ENCODE measurements around the gene GNB1. TPM values are rescaled to one million over a fixed set of nuclear protein-coding genes. Genes with fewer than 3 reads are reported as not detected.
A peak's percentile ranks its signal among the peaks of the same experiment; 100 is the strongest.
"Not testable (repeated sequence)": the region's sequence is repeated elsewhere in the genome, so short reads cannot be mapped to it uniquely, and the experiment has no call there.

The GNB1 gene
- total RNA-seq = 182 TPM
- long read RNA-seq, transcript GNB1-209 (11 exons, 3,145 nt) = minor isoform, 24 of 191 reads
- long read RNA-seq, transcript GNB1-201 (12 exons, 3,132 nt) = major isoform, 125 of 191 reads
- long read RNA-seq, partial matches to known transcripts = 16 of 191 reads
- long read RNA-seq, other reads (novel, unspliced or antisense) = 26 of 191 reads

DNA sequence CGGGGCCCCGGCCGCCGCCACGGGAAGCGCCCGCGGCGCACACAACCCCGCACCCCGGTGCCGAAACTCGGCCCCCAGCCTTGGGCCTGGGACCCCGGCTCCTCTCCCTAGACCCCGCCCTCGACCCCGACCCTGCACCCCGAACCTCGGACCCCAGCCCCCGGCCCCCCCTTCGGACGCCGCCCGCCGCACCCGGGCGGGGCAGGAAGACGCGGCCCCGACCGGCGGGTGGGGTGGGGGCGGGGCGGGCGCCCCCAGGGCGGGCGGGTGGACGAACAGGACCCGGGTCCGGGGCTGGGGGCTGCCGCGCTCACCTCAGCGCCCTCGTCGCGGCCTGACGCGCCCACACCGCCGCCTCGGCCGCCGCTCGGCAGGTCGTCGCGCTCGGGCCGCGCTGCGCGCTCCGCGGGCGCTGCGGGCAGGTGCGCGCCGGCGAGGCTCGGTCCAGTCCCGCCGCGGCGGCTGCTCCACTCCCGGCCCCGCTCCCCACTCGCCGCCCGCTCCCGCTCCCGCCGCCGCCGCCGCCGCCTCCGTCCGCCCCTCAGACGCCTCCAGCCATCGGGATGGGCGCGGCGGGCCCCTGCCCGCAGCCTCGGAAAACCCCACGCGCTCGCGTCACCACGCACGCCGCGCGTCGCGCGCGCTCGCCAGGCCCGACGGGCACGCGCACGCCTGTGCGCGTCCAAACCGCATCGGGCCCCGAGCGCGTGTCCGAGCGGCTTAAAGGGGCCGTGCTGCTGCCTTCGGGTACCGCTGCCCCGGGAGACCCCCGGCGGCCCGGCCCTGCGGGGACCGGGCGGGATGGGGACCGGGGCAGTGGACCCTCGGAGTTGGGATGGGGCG lies at the start of gene GNB1:
Gene GNB1 (minus strand): TSS at position 582 of the 843 bp plus-strand sequence. CDS start 65,634 bp downstream, outside the sequence.
- intact Hi-C loops (cut with DNase I) = loop anchor here (2.0 kb wide), 2 partner anchors 32 to 112 kb away; partner anchors contain the start of gene NADK
- ATAC-seq (peak; percentile 89), DNase-seq (ENCODE audit: missing footprints) (peak; percentile 95)

DNA sequence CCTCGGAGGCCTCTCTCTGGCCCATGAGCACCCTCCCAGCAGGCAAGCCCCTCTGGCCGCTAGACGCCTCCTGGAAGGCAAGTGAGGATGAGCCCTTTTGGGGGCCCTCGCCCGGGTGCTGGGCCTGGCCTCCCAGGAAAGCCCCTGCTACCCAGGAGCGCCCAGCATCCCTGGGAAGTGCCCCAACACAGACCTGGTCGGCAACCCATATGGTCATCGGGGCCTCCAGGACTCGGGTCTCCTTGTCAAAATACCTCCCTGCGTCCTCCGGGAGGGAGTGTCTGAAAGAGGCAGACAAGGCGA lies 49.2 kb upstream of the GNB1 start:
- no peak for ATAC-seq
- intact Hi-C loops (cut with DNase I) = no loop called here
- no peak for DNase-seq (ENCODE audit: missing footprints)

DNA sequence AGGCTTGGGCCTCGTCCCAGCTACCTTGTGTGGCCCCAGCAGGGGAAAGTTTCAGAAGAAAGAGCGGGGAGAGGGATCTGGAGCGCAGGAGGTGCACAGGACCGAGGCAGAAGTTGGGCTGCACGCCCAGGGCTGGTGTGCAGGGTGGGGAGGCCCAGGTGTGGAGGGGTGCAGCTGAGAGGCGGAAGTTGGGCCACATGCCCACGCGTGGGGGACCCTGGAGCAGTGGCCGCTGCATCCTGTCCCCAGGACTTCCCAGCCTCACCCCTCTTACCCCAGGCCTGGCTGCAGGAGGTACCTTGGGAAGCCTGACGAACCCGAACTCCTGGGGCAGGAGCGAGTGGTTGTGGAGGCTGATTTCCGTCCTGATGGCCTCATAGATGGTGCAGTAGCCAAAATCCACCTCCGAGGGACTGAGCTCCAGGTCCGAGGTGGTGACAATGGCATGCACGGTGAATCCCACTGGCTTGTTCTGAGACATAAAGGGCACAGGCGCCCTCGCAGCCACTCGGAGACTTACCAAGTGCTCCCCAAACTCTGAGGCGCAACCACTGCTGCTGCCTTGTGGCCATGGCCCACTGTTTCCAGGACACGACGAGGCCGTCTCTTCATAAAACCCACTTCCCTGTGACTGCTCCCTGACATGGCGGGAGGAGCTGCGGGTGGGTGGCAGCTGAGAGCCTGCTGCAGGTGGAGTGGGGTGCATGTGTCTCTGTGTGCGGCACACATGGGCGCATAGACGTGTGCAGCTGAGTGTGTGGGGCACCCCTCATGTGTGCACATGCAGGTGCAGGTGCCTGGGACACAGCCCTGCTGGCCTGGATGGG lies 48.6 kb upstream of the GNB1 start:
- ATAC-seq = no peak
- intact Hi-C loops (cut with DNase I) = no loop called here
- DNase-seq (ENCODE audit: missing footprints) = peak; percentile 66

DNA sequence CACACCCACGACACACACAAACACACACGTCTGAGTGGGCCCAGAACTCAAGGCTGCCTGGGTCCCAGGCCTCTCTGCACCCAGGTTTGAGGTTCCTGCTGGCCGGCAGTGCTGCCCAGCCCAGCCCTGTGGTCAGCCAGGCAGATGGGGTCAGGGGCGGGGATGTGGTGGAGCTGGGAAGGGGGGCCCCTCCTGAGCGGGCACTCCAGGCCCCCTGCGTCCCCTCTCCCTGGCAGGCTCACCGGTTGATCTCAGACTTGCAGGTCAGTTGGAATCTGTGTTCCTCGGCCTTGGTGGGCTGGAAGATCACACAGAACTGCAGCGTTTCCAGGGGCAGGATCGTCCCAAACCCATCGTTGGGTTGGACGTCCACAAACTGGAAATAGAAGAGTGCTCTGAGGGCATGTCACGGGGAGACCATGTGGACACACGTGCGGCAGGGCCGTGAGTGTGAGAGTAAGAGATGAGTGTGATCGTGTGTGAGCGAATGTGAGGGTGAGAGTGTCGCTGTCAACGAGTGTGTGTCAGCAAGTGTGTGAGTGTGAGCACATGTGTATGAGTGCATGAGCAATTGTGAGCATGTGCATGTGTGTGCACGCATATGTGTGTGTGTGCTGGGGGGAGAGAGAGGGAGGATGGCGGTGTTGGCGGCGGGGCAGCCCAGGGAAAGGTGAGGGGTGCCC lies 47.9 kb upstream of the GNB1 start:
- ATAC-seq = no peak
- peak; percentile 33 for DNase-seq (ENCODE audit: missing footprints)
- intact Hi-C loops (cut with DNase I) = no loop called here

DNA sequence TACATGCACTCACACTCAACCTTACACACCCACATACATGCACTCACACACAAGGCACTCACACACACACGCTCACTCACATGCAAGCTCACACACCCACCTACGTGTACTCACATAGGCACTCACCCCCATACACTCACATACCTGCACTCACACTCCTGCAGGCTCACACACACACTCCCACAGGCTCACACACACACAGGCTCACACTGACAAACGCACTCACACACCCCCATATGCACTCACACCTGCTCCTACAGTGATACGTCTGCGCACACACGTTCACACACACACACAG lies 47.3 kb upstream of the GNB1 start:
- DNase-seq (ENCODE audit: missing footprints) = peak; percentile 4
- intact Hi-C loops (cut with DNase I) = no loop called here
- no peak for ATAC-seq

DNA sequence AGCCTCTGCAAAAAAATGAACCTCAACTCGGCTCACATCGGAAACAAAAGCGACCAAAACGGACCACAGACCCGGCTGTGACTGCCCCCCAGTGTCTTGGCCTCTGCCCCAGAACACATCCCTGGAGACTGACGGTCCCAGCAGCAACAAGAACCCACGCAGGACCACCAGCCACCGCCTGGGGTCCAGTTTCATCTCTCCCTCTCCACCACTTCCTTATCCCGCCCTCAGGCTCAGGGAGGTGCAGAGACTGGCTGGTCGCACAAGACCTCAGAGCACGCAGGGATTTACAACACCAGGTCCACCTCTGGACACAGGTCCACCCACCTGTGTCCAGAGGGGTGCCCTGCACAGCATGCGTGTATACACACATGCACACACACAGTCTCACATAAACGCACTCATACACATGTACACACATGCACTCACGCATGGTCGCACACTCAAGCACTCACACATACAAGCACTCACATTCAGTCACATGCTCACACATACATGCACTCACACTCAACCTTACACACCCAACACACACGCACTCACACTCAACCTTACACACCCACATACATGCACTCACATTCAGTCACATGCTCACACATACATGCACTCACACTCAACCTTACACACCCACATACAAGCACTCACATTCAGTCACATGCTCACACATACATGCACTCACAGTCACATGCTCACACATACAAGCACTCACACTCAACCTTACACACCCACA lies 46.8 kb upstream of the GNB1 start:
- ATAC-seq = no peak
- DNase-seq (ENCODE audit: missing footprints) = peak; percentile 31
- intact Hi-C loops (cut with DNase I) = no loop called here

DNA sequence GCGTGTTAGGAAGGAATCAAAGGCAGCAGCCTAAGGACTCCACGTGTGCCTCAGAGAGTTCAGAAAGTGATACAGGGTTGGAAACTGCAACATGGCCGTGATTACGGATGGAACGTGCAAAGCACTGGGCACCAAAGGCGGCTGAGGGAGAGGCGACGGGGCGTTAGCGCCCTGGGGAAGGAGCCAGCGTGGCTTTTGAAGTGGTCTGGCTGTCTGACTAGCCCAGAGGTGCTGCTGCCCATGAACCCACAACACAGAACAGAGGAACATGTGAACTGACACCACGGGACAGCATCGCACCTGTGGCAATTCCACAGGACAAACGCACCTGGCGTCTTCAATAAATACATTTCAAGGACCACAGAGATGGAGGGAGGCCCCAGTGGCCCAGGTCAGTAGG lies 46.2 kb upstream of the GNB1 start:
- peak; percentile 16 for DNase-seq (ENCODE audit: missing footprints)
- no peak for ATAC-seq
- intact Hi-C loops (cut with DNase I) = no loop called here

DNA sequence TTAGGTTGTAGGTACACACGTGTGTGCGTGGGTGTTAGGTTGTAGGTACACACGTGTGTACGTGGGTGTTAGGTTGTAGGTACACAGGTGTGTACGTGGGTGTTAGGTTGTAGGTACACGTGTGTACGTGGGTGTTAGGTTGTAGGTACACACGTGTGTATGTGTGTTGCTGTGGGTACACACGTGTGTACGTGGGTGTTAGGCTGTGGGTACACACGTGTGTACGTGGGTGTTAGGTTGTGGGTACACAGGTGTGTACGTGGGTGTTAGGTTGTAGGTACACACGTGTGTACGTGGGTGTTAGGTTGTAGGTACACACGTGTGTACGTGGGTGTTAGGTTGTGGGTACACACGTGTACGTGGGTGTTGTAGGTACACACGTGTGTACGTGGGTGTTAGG lies 44.0 kb upstream of the GNB1 start:
- intact Hi-C loops (cut with DNase I); ATAC-seq: not testable (repeated sequence)
- peak; percentile 2 for DNase-seq (ENCODE audit: missing footprints)

DNA sequence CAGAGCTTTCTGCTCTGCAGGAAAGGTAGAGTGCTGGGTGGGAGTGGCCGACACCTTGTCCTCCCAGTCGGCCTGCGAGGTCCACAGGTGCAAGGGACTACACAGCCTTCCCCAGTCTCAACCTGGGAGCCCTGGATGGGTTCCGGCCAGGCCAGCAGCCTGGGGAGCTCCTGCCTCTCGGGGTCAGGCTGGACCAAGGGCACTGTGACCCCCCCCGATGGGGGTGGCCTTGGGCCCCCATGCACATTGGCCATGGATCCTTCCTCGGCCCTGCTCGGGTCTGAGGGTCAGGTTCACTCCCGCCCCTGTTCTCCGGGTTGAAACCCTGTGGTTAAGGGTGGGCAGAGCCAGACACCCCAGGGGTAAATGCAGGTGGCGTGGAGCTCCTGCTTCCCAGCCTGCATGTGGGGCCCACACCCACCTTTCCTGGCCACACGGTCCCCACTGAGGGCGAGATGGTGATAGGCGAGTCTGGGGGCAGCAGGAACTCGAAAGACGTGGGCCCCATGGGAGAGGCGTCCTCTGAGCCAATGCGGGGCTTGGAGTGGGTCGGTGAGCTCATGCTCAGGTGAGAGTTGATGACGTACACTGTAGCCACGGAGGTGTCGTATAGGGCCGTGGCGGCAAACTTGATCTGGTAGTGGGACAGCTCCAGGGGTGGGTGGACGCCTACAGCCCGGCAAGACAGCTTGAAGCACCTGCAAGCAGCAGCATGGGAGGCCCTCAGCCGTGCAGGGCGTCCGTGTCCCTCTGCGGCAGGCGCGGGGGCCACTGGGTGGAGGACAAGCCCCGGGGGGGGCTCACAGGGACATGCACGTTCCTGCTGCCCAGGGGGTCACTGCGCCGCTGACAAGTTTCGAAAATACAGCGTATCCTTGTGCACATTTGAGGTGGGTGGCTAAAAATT lies 39.0 kb upstream of the GNB1 start:
- DNase-seq (ENCODE audit: missing footprints) = peak; percentile 52
- intact Hi-C loops (cut with DNase I) = no loop called here
- no peak for ATAC-seq

DNA sequence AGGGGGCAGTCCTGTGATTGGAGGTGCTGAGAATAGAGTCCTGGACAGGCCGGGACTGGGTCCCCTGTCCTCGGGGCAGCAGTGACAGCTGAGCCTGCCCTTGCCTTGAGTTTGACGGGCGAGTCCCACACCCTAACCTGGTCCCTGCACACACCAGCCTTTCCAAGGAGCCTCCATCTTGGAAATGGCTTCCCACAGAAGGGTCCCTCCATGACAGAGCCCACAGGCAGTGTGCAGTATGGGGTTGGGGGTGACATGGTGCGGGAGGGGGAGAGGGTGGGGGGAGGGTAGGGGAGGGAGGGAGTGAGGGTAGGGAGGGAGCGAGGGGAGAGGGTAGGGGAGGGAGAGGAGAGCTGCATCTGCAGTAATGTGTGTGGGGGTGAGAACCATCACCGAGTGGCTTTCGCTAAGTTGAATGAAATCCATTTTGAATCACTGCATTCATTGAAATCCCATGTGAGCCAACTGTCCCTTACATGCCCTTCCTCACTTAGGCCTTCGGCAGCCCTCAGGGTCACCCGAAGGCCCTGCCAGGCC lies 38.3 kb upstream of the GNB1 start:
- intact Hi-C loops (cut with DNase I) = no loop called here
- peak; percentile 7 for ATAC-seq
- peak; percentile 53 for DNase-seq (ENCODE audit: missing footprints)

DNA sequence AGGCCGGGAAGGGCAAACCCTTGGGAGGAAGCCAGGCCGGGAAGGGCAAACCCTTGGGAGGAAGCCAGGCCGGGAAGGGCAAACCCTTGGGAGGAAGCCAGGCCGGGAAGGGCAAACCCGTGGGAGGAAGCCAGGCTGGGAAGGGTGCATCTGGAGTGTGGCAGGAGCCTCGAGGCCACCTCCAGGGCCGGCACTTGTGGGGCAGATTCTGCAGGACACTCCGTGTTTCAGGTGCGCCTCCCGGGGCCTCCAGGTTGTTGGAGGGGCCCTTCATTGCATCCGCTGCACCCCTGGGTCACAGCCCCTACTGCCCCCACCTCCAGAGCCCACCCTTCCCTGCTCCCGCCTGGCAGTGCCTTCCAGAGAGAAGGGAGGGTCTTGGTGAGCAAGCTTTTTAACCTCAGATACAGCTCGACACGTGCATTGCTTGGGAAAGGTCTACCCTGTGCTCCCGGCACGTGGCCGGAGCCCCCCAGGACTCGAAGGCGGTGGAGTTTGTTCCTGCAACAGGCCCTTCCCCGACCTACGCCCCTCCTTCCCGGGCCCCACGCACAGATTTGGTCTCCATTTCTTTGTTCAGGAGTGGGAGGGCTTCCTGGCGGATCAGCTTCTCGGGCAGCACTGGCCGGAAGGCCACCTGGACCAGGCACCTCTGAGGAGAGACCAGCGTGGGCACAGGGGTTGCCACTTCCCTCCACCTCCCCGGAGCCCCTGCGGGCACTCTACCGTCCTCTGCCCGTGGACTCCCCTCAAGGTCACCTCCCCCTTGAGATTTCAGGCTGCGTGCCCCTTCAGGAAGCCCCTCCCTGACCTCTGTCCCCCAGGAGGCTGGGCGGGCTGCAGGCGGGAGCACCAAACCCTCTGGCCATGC lies 37.6 kb upstream of the GNB1 start:
- ATAC-seq = peak; percentile 47
- intact Hi-C loops (cut with DNase I) = no loop called here
- DNase-seq (ENCODE audit: missing footprints) = peak; percentile 67

DNA sequence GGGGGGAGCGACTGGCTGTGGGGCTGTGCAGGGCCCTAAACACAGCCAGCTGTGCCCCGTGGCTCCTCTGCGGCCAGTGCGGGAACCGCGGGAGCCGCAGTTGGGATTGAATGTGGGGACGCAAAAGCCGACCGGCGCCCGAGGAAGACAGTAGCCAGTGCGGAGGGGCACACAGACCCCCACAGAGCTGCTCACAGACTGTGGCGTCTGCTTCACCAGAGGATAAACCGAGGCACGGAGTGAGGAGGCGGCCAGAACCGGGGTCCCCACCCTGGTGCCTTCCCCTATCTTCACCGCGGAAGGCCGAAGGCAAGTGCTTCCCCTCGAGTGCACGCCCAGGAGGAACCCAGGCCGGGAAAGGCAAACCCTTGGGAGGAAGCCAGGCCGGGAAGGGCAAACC lies 36.9 kb upstream of the GNB1 start:
- ATAC-seq (peak; percentile 34), DNase-seq (ENCODE audit: missing footprints) (peak; percentile 48)
- intact Hi-C loops (cut with DNase I) = no loop called here

DNA sequence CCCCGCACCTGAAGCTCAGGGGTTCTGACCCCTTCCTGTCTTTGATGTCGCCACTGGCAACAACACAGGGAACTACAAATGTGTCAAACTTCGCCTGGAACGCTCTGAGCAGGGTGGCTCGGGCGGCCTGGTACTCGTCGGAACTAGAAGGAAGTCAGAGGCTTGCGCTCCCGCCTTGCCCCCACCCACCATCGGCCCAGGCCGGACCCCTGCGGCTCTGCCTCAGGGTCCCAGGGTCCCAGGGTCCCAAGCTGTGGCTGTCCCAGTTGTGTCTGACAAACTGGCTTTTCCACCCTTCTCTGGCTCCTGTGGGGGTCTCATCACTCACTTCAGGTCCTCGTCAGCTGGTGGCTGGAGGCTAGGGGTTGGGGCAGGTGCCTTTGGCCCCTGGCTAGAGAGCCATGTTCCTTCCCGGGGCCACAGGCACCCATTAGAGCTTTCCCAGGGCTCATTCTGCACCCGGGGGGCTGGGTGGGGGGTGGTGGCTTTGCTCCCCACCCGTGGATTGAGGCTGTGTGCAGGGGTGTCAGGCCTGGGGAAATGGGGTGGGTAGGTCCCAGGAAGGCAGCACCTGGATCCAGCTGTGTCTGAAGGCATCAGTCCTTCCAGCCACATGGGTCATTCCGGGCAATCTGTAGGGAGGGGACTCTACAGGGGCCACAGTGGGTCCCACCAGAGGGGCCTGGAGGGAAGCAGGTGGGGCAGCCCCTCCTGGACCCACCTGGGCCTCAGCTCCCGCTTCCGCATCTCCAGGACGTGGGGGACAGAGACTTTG lies 36.2 kb upstream of the GNB1 start:
- intact Hi-C loops (cut with DNase I) = no loop called here
- ATAC-seq (no peak), DNase-seq (ENCODE audit: missing footprints) (peak; percentile 35)

DNA sequence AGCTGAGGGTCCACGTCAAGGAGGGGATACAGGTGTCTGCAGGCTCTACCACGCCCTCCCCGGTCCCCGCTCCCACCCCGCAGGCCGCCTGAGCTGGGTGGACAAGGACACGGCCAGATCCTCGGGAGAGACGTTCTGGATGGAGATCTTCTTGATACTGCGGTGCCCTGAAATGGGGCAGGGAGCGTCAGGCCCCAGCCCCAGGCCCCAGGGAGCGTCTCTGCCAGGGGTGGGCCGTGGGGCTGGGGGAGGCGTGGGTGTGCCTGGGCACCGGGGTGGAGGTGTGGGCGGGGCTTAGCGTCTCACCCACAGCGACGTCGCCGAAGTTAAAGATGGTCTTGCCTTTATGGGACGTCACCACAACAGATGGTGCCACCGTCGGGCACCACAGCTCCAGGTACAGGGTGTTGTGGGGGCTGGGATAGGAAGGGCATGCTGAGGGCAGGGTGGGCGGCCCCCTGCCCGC lies 35.5 kb upstream of the GNB1 start:
- ATAC-seq (no peak), DNase-seq (ENCODE audit: missing footprints) (peak; percentile 66)
- intact Hi-C loops (cut with DNase I) = no loop called here

DNA sequence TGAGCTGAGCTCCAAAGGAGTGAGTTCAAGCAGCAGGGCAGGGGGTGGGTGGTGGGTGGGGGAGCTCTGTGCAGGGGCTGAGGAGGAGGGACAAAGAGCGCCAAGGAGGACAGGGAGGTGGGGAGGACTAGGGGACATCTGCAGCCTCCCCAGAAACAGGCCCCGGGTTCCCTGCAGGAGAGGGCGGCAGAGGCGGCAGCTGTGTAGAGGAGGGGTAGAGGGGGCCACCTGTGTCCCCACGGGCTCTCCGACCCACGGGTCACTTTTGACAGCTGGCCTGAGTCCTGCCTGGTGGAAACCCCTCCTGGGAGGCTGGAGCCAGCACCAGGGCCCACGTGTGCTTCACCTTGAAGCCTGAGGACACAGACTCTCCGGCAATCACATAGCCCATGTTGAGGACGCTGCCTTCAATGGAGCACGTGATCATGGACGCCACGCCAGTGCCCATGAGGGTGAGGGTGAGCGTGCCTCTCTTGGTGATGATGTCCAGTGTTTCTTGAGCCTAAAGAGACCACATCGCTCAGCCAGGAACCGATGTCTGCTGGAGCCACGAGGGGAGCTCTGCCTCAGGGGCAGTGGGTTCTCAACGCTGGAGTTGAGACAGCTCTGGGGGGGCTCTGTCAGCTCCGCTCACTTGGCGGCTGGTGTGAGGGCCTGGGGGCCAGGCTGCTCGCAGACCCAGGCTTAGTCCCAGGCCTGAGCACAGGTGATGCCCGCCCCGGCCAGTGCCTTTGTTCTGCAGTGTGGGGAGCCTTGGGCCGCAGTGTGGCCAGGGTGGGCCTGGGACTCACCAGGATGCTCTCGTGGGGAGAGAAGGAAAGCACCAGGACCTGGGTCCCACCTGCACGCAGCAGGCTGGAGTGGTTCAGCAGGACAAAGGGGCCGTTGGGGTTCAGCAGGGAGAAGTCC lies 34.8 kb upstream of the GNB1 start:
- DNase-seq (ENCODE audit: missing footprints) (no peak), ATAC-seq (no peak)
- intact Hi-C loops (cut with DNase I) = no loop called here

Measured in Right ventricle myocardium inferior (tissue), 1 donor.